Endothelial cell (in vitro differentiated cells): ENCODE results near the gene NMUR2. TPM values are rescaled to one million over a fixed set of nuclear protein-coding genes. Genes with fewer than 3 reads are reported as not detected.

Experiments
- DNase-seq: peaks from one replicate; pipeline ENCODE4 v3.0.0; 2021; ENCODE audit warnings: low spot score
- H3K27ac Mint-ChIP-seq: one replicate; pipeline ENCODE4 v1.8.0; 2021; ENCODE audit warnings: mixed read lengths, inconsistent platforms; ENCODE audit not compliant: unreplicated experiment
- H3K27me3 Mint-ChIP-seq: one replicate; pipeline ENCODE4 v1.8.0; 2021; ENCODE audit warnings: mild to moderate bottlenecking, moderate library complexity, mixed read lengths, inconsistent platforms; ENCODE audit not compliant: unreplicated experiment
- H3K36me3 Mint-ChIP-seq: one replicate; pipeline ENCODE4 v1.8.0; 2021; ENCODE audit warnings: mild to moderate bottlenecking, low read depth, mixed read lengths, inconsistent platforms; ENCODE audit not compliant: unreplicated experiment
- H3K4me1 Mint-ChIP-seq: one replicate; pipeline ENCODE4 v1.8.0; 2021; ENCODE audit warnings: mild to moderate bottlenecking, mixed read lengths, inconsistent platforms; ENCODE audit not compliant: unreplicated experiment
- H3K4me3 Mint-ChIP-seq: one replicate; pipeline ENCODE4 v1.8.0; 2021; ENCODE audit warnings: mild to moderate bottlenecking, mixed read lengths, inconsistent platforms; ENCODE audit not compliant: unreplicated experiment
- H3K9me3 Mint-ChIP-seq: one replicate; pipeline ENCODE4 v1.8.0; 2021; ENCODE audit warnings: mixed read lengths, inconsistent platforms; ENCODE audit not compliant: unreplicated experiment
- CTCF ChIP-seq: fragments of 200-600 bp; sonication (generic); IDR thresholded peaks from one replicate; pipeline ENCODE4 v1.5.0; 2021; ENCODE audit warnings: antibody characterized with exemption; ENCODE audit not compliant: unreplicated experiment
- total RNA-seq: library from RNA; stranded (reverse); fragmentation: NEBNext Ultra II Directional; extraction: Animal tissue kit (Norgen Biotek cat#: 25700); gene quantifications from one replicate; pipeline ENCODE4 v1.2.1, GENCODE V29; 2021; ENCODE audit not compliant: unreplicated experiment

NMUR2 gene
- total RNA-seq, 1 donor from 2014 or later = not detected

GRCh38 chr5:152355061-152355460 is 50.0 kb downstream of the NMUR2 start:
- no peak overlapping the region for H3K4me3 Mint-ChIP-seq
- H3K27me3 Mint-ChIP-seq = no peaks in the 10 kb centered on the region

GRCh38 chr5:152353001-152353400 is 52.1 kb downstream of the NMUR2 start:
- H3K36me3 Mint-ChIP-seq = no peaks in the 10 kb centered on the region
- no peak for TF ChIP-seq CTCF
- H3K4me1 Mint-ChIP-seq = no peaks in the 10 kb centered on the region
- H3K27me3 Mint-ChIP-seq = peaks cover 2% of the 10 kb centered on the region
- no peaks in the 10 kb centered on the region for H3K9me3 Mint-ChIP-seq
- no peak for DNase-seq
- no peak overlapping the region for H3K27ac Mint-ChIP-seq
- no peak overlapping the region for H3K4me3 Mint-ChIP-seq

More at GRCh38 chr5:152355061-152355460, 50.0 kb downstream of the NMUR2 start:
- no peaks in the 10 kb centered on the region for H3K36me3 Mint-ChIP-seq
- no peaks in the 10 kb centered on the region for H3K4me1 Mint-ChIP-seq
- no peak for TF ChIP-seq CTCF
- no peak overlapping the region for H3K27ac Mint-ChIP-seq
- DNase-seq = no peak
- no peaks in the 10 kb centered on the region for H3K9me3 Mint-ChIP-seq

- H3K36me3 Mint-ChIP-seq = peaks cover 3% of the 10 kb centered on the region
- peak; percentile 87 for TF ChIP-seq CTCF
These were observed 55.2 kb downstream of the NMUR2 start for GRCh38 chr5:152349683-152350526.

More at GRCh38 chr5:152349683-152350526, 55.2 kb downstream of the NMUR2 start:
- no peak overlapping the region for H3K27ac Mint-ChIP-seq
- no peaks in the 10 kb centered on the region for H3K4me1 Mint-ChIP-seq
- peaks cover 2% of the 10 kb centered on the region for H3K27me3 Mint-ChIP-seq
- DNase-seq = peak; percentile 60
- H3K9me3 Mint-ChIP-seq = no peaks in the 10 kb centered on the region
- H3K4me3 Mint-ChIP-seq = no peak overlapping the region
